NCI-H2107 treated with DMSO at 0.1 percent for 48 hours (cell line): Measurements from ENCODE around the gene ESR1.
"Not testable (repeated sequence)": the region's sequence is repeated elsewhere in the genome, so short reads cannot be mapped to it uniquely, and the experiment has no call there.

ENCODE experiments used
- DNase-seq: peaks from one replicate; lab custom pipeline; 2025; ENCODE audit not compliant: unreplicated experiment; lab: John Stamatoyannopoulos, UW

The ESR1 gene

DNA sequence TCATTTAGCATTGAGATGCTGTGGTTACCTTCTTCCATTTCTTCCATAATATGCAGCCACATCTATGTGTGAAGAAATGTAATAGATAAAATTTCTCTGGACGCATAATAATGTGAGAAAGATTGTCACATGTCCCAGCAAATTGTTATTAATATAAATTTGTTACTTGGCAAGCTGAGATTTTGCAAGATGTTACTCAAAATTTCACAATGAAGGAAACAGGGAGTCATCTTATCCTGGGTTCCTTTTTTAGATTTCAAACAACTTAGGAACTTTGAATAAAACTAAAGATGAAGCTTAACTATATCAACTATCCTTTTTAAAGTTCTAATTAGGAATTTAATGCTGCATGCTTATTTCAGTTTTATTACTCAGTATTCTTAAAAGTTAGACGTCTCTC is 3.6 kb downstream of the ESR1 start:
- DNase-seq = no peak

DNA sequence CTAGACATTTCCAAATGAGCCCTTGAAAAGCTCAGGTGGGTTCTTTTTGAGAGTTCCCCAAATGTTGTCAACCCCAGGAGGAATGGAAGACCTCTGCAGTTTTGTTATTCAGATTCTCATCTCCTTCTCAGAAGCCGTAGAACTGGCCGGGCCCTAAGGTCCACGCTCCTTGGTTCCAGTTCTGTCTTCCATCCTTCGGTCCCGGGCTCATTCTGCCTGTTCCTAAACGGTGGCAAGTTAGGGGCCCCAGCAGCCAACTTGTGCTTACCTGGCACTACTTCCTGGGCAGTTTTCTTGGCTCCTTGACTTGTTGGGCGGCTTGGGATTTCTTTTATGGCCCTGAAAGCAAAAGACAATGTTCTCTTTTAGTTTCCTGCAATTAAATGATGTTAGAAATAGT is 6.4 kb downstream of the ESR1 start:
- no peak for DNase-seq

DNA sequence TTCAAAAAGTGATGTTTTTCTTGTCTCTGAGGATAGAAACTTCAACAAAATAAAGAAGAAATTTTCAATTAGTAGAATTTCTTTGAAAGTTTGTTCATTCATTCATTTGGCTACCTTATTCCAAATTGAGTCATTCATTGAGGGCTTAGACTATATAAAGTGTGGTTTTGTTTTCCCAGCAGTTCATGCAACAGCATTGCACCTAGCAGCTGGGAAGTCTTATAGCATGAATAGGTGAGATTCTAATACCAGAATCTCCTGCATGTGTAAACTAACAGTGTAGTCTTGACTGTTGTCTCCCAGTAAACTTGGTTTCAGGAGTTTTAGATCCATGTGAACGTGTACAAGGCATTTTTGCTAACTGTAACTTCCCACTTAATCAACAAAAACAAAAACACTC is 7.1 kb downstream of the ESR1 start:
- DNase-seq = no peak

GRCh38 chr6:151822252-151823111 is 15.0 kb downstream of the ESR1 start:
- no peak for DNase-seq

- DNase-seq = no peak
These were observed 19.1 kb downstream of the ESR1 start for GRCh38 chr6:151826517-151827142.

DNA sequence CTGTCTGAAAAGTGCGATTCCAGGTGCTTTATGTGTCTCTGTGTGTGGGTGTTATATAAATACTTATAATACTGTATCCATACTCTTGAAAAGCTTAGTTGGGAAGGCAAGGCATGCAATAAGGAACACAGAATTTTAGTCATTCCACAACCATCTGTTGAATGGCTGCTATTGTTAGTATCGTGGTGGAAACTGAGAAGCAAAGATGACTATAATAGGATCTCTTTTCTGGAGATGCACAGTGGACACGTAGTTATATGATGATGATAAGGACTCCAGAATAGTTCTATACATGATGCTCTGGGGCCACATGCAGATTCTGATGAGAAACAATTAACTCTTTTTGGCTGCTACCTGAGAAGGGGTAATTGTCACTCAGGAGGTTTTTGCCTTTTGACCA is 25.2 kb downstream of the ESR1 start:
- no peak for DNase-seq

DNA sequence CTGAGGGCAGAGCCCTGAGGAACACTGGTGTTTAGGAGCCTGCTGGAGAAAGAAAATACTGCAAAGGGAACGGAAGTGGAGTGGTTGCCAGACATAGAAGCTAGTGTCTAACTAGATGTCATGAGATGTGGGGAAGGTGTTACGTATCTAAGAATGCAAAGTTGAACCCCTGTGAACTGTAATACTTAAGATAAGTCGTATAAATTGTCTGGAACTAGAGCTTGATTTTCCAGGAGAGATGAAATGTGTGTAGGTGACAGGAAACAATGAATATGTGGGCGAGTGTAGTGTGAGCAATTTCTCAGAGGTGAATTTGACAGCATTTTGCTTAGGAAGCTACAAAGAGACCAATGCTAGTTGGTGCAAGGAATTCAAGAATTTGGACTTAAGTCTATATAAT is 27.9 kb downstream of the ESR1 start:
- DNase-seq = no peak

- no peak for DNase-seq
These were observed 29.7 kb downstream of the ESR1 start for GRCh38 chr6:151837223-151837622.

DNA sequence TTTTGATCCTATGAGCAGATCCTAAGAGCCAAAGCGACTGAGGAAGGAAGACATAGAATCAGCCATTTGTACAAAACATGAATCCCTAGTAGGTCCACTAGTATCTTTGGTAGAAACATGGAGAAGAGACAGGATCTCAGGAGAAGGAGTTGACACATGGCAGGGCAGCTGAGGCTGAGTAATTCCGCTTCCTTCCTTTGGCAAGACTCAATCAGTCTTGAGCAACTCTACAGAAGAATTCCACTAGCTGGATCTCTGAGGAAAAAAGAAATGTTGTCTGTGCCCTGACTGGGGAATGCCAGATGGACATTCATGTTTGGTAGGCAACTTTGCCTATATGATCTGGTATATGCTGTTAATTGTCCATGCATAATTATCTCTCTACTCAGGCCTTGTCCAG is 35.3 kb downstream of the ESR1 start:
- DNase-seq = no peak

DNA sequence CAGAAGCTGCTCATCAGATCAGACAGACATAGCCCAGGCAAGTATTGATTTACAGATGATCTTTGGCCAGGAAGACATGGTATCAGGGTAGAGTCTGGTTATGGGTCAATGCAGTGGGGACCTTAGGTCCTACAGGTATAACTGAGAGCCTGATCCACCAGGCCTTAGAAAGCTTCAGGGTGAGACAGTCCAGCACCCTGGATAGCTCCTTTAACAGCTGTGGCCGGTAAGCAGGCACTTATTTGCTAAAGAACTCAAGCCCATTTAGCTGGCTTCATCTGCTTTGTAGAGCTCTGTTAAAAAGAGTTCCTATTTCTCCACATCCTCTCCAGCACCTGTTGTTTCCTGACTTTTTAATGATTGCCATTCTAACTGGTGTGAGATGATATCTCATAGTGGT is 39.6 kb downstream of the ESR1 start:
- DNase-seq = no peak

DNA sequence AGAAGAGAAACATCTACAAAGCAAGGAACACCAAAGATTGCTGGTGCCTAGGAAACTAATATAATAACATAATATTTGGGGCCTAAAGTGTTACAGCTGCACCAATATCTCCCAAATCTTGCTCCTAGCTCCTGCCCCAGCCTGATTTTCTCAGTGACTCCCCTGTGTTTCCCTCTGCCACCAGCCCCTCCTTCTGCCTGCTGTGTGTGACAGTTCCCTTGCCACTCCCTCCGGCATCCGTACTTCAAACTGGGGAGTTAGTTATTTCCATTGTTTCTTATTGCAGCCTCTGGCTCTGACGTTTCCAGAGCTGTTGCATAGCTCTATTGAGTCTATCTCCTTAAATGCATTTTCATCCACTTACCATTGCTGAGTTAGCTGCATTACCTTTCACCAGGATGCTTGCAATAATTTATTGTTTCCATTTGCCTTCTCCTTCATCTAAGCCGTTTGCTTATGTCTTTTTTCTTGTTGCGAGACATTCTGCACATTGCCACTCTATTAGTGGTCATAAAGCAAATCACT is 43.1 kb downstream of the ESR1 start:
- no peak for DNase-seq

GRCh38 chr6:151858294-151858693 is 50.8 kb downstream of the ESR1 start:
- no peak for DNase-seq

- no peak for DNase-seq
These were observed 55.0 kb downstream of the ESR1 start for GRCh38 chr6:151862461-151862860.

- DNase-seq = not testable (repeated sequence)
These were observed 59.9 kb downstream of the ESR1 start for GRCh38 chr6:151867361-151867869.

DNA sequence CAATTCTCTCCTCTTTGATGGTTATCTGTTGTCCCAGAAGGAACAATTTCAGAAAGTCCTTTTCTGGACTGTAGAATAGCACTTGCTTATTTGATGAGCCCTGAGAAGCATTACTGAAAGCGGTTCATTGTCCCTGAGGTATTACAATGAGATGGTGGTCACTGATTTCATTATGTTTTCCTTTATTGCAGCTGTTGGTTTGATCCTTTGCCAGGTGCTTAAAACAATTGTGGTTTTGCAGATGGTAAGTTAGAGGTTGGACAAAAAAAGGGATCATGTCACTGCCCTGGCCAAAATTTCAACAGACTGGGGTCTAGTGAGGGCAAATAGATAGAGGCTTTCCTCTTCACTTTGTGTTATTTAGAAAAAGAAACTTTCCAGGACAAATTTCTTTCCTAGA is 61.9 kb downstream of the ESR1 start:
- no peak for DNase-seq

GRCh38 chr6:151869787-151870186 is 62.3 kb downstream of the ESR1 start:
- no peak for DNase-seq

- no peak for DNase-seq
These were observed 62.9 kb downstream of the ESR1 start for GRCh38 chr6:151870375-151870774.

DNA sequence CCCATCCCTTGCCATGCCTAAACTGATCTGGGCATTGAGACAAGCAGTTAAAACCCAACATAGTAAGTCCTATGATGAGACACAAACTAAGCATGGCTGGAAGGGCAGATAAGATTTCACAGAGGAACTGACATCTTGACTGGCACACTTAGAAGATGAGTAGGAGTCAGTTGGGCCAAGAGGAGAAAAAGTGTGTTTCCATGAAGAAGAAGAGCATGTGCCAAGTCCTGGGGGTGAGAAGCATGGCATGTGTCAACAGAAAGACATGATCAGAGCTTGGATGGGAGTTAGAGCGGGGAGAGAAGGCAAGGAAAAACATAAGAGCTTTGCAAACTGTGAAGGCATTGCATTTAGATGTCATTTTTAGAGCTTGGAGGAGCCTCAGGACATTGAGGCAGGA is 68.0 kb downstream of the ESR1 start:
- no peak for DNase-seq

DNA sequence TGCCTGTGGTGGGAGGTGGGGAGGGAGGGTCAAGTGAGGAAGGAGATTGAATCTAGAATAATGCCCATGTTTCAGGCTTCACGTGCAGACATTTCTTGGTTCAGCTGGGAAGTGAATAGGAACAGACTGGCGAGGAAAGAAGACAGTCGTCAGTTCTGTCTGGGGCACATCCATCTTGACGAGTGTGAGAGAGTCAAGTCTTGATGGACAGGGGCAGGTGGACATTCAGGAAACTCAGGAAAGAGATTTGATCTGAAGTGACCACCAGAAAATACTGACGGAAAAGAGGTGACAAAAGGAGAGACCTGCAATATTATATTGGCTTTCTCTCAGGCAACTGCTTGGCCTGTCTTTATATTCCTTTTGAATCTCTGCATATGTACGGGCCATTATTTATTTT is 68.6 kb downstream of the ESR1 start:
- DNase-seq = no peak

DNA sequence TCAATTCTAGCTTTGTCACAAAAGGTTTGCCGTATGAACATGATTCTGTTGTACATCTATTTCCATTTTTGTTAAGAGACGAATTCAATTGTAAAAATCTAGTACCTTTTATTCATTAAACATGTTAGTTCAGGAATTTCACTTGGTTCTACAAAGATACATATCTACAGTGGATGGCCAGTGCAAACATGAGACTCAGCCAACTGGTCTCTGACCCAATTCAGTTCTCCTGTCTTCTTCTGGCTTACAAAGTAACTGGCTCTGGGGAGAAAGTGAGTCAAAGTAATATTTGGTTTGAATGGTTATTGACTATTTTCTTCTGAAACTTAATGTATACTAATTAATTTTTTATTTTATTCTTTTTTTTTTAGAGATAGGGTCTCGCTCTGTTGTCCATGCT is 70.0 kb downstream of the ESR1 start:
- DNase-seq = no peak

- no peak for DNase-seq
These were observed 73.7 kb downstream of the ESR1 start for GRCh38 chr6:151881231-151881630.

DNA sequence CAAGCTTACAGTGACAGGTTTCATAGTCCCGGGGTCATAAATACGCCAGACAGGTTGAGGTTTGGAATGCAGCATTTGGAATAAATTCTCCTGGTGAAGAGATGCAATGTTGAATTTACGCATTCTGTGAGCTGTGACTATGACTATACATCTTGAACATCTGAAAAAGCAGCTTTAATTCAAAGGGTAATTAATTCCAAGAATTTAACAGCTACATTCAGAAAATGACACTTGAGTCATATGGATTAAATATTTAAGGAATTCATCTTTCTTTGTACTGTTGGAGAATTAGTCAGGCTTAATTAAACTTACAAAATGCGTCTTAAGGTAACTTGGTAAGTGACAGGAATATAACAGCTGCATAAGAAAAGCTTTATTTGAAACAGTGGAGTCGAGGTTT is 74.7 kb downstream of the ESR1 start:
- no peak for DNase-seq
